ENCODE data around the gene REXO1. TPM values are rescaled to one million over a fixed set of nuclear protein-coding genes. Genes with fewer than 3 reads are reported as not detected.

Gene REXO1
- total and polyA plus RNA-seq, 9 of the 15 experiments (the other 6 are each of a cell fraction or from before 2014, with no cell fraction given): 0.04 to 63.3 (median 15.8) TPM

DNA sequence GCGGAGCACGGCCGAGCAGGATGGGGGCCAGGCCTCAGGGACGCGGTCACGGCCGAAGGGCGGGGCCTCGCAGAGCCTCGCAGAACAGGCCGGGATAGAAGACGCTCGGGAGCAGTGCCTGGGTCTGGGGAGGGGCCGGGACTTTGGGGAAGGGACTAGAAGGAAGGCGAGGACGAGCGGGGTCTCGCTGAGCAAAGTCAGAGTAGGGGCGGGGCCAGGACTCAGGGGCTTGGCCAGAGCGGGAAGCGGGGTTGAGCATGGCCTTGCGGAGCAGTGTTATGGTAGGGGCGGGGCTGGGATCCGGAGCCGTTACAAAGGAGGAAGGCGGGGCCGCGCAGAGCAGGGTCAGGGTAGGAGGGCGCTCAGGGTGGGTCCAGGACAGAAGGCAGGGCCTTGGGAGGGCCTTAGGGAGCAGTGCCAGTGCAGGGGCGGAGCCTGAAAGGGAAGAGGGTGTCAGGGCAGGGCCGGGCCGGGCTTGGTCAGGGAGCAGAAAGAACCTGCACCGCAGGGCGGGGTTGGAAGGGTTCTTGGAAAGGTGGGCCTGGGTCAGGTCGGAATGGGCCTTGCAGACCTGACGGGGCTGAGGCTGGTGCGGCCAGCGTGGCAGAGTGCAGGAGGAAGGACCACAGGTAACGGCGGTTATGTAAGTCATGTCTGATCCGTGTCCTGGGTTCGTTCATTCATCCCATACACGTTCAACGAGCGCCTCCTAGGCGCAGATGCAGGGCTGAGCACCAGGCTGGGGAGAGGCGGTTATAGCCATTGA, 35.7 kb downstream of the REXO1 start (continued):
- TF ChIP-seq, protein P1, sequence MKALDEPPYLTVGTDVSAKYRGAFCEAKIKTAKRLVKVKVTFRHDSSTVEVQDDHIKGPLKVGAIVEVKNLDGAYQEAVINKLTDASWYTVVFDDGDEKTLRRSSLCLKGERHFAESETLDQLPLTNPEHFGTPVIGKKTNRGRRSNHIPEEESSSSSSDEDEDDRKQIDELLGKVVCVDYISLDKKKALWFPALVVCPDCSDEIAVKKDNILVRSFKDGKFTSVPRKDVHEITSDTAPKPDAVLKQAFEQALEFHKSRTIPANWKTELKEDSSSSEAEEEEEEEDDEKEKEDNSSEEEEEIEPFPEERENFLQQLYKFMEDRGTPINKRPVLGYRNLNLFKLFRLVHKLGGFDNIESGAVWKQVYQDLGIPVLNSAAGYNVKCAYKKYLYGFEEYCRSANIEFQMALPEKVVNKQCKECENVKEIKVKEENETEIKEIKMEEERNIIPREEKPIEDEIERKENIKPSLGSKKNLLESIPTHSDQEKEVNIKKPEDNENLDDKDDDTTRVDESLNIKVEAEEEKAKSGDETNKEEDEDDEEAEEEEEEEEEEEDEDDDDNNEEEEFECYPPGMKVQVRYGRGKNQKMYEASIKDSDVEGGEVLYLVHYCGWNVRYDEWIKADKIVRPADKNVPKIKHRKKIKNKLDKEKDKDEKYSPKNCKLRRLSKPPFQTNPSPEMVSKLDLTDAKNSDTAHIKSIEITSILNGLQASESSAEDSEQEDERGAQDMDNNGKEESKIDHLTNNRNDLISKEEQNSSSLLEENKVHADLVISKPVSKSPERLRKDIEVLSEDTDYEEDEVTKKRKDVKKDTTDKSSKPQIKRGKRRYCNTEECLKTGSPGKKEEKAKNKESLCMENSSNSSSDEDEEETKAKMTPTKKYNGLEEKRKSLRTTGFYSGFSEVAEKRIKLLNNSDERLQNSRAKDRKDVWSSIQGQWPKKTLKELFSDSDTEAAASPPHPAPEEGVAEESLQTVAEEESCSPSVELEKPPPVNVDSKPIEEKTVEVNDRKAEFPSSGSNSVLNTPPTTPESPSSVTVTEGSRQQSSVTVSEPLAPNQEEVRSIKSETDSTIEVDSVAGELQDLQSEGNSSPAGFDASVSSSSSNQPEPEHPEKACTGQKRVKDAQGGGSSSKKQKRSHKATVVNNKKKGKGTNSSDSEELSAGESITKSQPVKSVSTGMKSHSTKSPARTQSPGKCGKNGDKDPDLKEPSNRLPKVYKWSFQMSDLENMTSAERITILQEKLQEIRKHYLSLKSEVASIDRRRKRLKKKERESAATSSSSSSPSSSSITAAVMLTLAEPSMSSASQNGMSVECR (CRISPR knock-in tag; IDR thresholded peaks at IDR 0.05): peak; percentile 77; the same call in 1 of the 2 replicates
- no peak for TF ChIP-seq E2F3 (CRISPR knock-in tag; IDR thresholded peaks at IDR 0.05)
- no peak for TF ChIP-seq BCL6 (CRISPR knock-in tag; IDR thresholded peaks at IDR 0.05)
- TF ChIP-seq, protein P2, sequence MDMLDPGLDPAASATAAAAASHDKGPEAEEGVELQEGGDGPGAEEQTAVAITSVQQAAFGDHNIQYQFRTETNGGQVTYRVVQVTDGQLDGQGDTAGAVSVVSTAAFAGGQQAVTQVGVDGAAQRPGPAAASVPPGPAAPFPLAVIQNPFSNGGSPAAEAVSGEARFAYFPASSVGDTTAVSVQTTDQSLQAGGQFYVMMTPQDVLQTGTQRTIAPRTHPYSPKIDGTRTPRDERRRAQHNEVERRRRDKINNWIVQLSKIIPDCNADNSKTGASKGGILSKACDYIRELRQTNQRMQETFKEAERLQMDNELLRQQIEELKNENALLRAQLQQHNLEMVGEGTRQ (CRISPR knock-in tag; IDR thresholded peaks at IDR 0.05): no peak
- no peak for TF ChIP-seq ZSCAN29 (IDR thresholded peaks at IDR 0.05)
- no peak for TF ChIP-seq ZNF184 (CRISPR knock-in tag; IDR thresholded peaks at IDR 0.05)
- no peak for TF ChIP-seq ZNF324 (CRISPR knock-in tag; IDR thresholded peaks at IDR 0.05)
- TF ChIP-seq HLTF (IDR thresholded peaks at IDR 0.05): no peak
- TF ChIP-seq ZKSCAN8 (CRISPR knock-in tag; IDR thresholded peaks at IDR 0.05): no peak
- TF ChIP-seq, protein P3, sequence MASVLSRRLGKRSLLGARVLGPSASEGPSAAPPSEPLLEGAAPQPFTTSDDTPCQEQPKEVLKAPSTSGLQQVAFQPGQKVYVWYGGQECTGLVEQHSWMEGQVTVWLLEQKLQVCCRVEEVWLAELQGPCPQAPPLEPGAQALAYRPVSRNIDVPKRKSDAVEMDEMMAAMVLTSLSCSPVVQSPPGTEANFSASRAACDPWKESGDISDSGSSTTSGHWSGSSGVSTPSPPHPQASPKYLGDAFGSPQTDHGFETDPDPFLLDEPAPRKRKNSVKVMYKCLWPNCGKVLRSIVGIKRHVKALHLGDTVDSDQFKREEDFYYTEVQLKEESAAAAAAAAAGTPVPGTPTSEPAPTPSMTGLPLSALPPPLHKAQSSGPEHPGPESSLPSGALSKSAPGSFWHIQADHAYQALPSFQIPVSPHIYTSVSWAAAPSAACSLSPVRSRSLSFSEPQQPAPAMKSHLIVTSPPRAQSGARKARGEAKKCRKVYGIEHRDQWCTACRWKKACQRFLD (CRISPR knock-in tag; IDR thresholded peaks at IDR 0.05): no peak
- TF ChIP-seq ZNF282 (CRISPR knock-in tag; IDR thresholded peaks at IDR 0.05): no peak
- no peak for TF ChIP-seq MAFK (IDR thresholded peaks at IDR 0.05; ENCODE audit: low read length)
- no peak for TF ChIP-seq CAMTA2 (CRISPR knock-in tag; conservative IDR thresholded peaks at IDR 0.05)
- no peak for TF ChIP-seq ZNF830 (CRISPR knock-in tag; IDR thresholded peaks at IDR 0.05)
- TF ChIP-seq, protein P4, sequence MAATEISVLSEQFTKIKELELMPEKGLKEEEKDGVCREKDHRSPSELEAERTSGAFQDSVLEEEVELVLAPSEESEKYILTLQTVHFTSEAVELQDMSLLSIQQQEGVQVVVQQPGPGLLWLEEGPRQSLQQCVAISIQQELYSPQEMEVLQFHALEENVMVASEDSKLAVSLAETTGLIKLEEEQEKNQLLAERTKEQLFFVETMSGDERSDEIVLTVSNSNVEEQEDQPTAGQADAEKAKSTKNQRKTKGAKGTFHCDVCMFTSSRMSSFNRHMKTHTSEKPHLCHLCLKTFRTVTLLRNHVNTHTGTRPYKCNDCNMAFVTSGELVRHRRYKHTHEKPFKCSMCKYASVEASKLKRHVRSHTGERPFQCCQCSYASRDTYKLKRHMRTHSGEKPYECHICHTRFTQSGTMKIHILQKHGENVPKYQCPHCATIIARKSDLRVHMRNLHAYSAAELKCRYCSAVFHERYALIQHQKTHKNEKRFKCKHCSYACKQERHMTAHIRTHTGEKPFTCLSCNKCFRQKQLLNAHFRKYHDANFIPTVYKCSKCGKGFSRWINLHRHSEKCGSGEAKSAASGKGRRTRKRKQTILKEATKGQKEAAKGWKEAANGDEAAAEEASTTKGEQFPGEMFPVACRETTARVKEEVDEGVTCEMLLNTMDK (IDR thresholded peaks at IDR 0.05; ENCODE audit: borderline replicate concordance, insufficient read depth, low read depth, low read length, poor library complexity, severe bottlenecking): no peak
- TF ChIP-seq ZEB2 (IDR thresholded peaks at IDR 0.05): peak; percentile 66; the same call in 1 of the 2 replicates
- TF ChIP-seq CHCHD3 (CRISPR knock-in tag; IDR thresholded peaks at IDR 0.05): no peak
- TF ChIP-seq, protein P5, sequence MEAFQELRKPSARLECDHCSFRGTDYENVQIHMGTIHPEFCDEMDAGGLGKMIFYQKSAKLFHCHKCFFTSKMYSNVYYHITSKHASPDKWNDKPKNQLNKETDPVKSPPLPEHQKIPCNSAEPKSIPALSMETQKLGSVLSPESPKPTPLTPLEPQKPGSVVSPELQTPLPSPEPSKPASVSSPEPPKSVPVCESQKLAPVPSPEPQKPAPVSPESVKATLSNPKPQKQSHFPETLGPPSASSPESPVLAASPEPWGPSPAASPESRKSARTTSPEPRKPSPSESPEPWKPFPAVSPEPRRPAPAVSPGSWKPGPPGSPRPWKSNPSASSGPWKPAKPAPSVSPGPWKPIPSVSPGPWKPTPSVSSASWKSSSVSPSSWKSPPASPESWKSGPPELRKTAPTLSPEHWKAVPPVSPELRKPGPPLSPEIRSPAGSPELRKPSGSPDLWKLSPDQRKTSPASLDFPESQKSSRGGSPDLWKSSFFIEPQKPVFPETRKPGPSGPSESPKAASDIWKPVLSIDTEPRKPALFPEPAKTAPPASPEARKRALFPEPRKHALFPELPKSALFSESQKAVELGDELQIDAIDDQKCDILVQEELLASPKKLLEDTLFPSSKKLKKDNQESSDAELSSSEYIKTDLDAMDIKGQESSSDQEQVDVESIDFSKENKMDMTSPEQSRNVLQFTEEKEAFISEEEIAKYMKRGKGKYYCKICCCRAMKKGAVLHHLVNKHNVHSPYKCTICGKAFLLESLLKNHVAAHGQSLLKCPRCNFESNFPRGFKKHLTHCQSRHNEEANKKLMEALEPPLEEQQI (IDR thresholded peaks at IDR 0.05): no peak
- TF ChIP-seq HMG20B (CRISPR knock-in tag; IDR thresholded peaks at IDR 0.05): no peak

All from K562 (cell line).